H9 (cell line): ENCODE data around the gene WDR33. TPM values are rescaled to one million over a fixed set of nuclear protein-coding genes. Genes with fewer than 3 reads are reported as not detected.

ENCODE experiments used
- DNase-seq: peaks from one replicate; pipeline ENCODE4 v3.0.0-alpha.2; 2017
- H2AFZ ChIP-seq: one replicate; pipeline ENCODE4 v1.6.1; 2013; ENCODE audit warnings: mild to moderate bottlenecking, low read length, control low read depth, moderate library complexity
- H2AK5ac ChIP-seq: 2 replicates; pipeline ENCODE4 v1.6.1; 2013; ENCODE audit warnings: low read length, control low read depth, mixed read lengths; ENCODE audit not compliant: insufficient read length
- H2BK120ac ChIP-seq: one replicate; pipeline ENCODE4 v1.6.1; 2013; ENCODE audit warnings: low read depth, mild to moderate bottlenecking, low read length, control low read depth, inconsistent platforms; ENCODE audit not compliant: poor library complexity, severe bottlenecking
- H2BK12ac ChIP-seq: 2 replicates; pipeline ENCODE4 v1.6.1; 2013; ENCODE audit warnings: low read length, control low read depth, mixed read lengths, low read depth; ENCODE audit not compliant: insufficient read length
- H2BK15ac ChIP-seq: 2 replicates; pipeline ENCODE4 v1.6.1; 2013; ENCODE audit warnings: low read depth, low read length, control low read depth
- H2BK20ac ChIP-seq: one replicate; pipeline ENCODE4 v1.6.1; 2013; ENCODE audit warnings: low read depth, mild to moderate bottlenecking, low read length, control low read depth, inconsistent platforms; ENCODE audit not compliant: poor library complexity, severe bottlenecking
- H2BK5ac ChIP-seq: 2 replicates; pipeline ENCODE4 v1.6.1; 2013; ENCODE audit warnings: low read length, control low read depth, mixed read lengths; ENCODE audit not compliant: insufficient read length
- H3K14ac ChIP-seq: 2 replicates; pipeline ENCODE4 v1.6.1; 2013; ENCODE audit warnings: low read length, control low read depth; ENCODE audit not compliant: insufficient read depth
- H3K18ac ChIP-seq: 2 replicates; pipeline ENCODE4 v1.6.1; 2013; ENCODE audit warnings: low read depth, mild to moderate bottlenecking, mixed read lengths, low read length, control low read depth; ENCODE audit not compliant: insufficient read length
- H3K23ac ChIP-seq: 2 replicates; pipeline ENCODE4 v1.6.1; 2013; ENCODE audit warnings: low read length, control low read depth, mixed read lengths, low read depth; ENCODE audit not compliant: insufficient read length
- H3K23me2 ChIP-seq: 2 replicates; pipeline ENCODE4 v1.6.1; 2013; ENCODE audit warnings: low read depth, mild to moderate bottlenecking, mixed read lengths, low read length, control low read depth; ENCODE audit not compliant: insufficient read length, poor library complexity, severe bottlenecking
- H3K27ac ChIP-seq: 2 replicates; pipeline ENCODE4 v1.5.1; 2013; ENCODE audit warnings: low read length, control low read depth, mixed read lengths, low read depth; ENCODE audit not compliant: insufficient read length
- H3K27me3 ChIP-seq: 2 replicates; pipeline ENCODE4 v1.6.1; 2013; ENCODE audit warnings: low read length, control low read depth, inconsistent platforms; ENCODE audit not compliant: insufficient read depth
- H3K4ac ChIP-seq: 2 replicates; pipeline ENCODE4 v1.6.1; 2013; ENCODE audit warnings: low read depth, mild to moderate bottlenecking, control low read depth, inconsistent platforms, low read length, moderate library complexity
- H3K4me1 ChIP-seq: 2 replicates; pipeline ENCODE4 v1.6.1; 2013; ENCODE audit warnings: low read length, control low read depth, inconsistent platforms; ENCODE audit not compliant: insufficient read depth
- H3K4me2 ChIP-seq: 2 replicates; pipeline ENCODE4 v1.6.1; 2013; ENCODE audit warnings: low read length, control low read depth, mixed read lengths; ENCODE audit not compliant: insufficient read length, insufficient read depth
- H3K56ac ChIP-seq: 2 replicates; pipeline ENCODE4 v1.6.1; 2013; ENCODE audit warnings: low read depth, mild to moderate bottlenecking, mixed read lengths, low read length, control low read depth; ENCODE audit not compliant: insufficient read length
- H3K79me1 ChIP-seq: 2 replicates; pipeline ENCODE4 v1.6.1; 2013; ENCODE audit warnings: low read depth, mild to moderate bottlenecking, moderate library complexity, low read length, control low read depth, inconsistent platforms; ENCODE audit not compliant: insufficient read depth, poor library complexity, severe bottlenecking
- H3K79me2 ChIP-seq: 2 replicates; pipeline ENCODE4 v1.6.1; 2013; ENCODE audit warnings: low read length, control low read depth, inconsistent platforms; ENCODE audit not compliant: insufficient read depth
- H3K9ac ChIP-seq: 2 replicates; pipeline ENCODE4 v1.6.1; 2013; ENCODE audit warnings: low read length, control low read depth, mixed read lengths; ENCODE audit not compliant: insufficient read length; ENCODE audit errors: extremely low read depth
- H3K9me3 ChIP-seq: one replicate; pipeline ENCODE4 v1.6.1; 2013; ENCODE audit warnings: low read depth, low read length, inconsistent platforms; ENCODE audit not compliant: control insufficient read depth
- H3T11ph ChIP-seq: one replicate; pipeline ENCODE4 v1.6.1; 2013; ENCODE audit warnings: mild to moderate bottlenecking, low read length, control low read depth, inconsistent platforms
- H4K20me1 ChIP-seq: one replicate; pipeline ENCODE4 v1.6.1; 2013; ENCODE audit not compliant: control insufficient read depth, insufficient read length, insufficient read depth
- H4K5ac ChIP-seq: 2 replicates; pipeline ENCODE4 v1.6.1; 2013; ENCODE audit warnings: low read depth, mild to moderate bottlenecking, mixed read lengths, low read length, control low read depth; ENCODE audit not compliant: insufficient read length
- H4K8ac ChIP-seq: replicated peaks from 2 replicates; pipeline ENCODE4 v1.6.1; 2013; ENCODE audit warnings: low read length, control low read depth, mixed read lengths, low read depth; ENCODE audit not compliant: insufficient read length
- H4K91ac ChIP-seq: 2 replicates; pipeline ENCODE4 v1.6.1; 2013; ENCODE audit warnings: low read depth, mild to moderate bottlenecking, moderate library complexity, mixed read lengths, low read length, control low read depth; ENCODE audit not compliant: insufficient read length
- H3K27ac Mint-ChIP-seq, 3 experiments: 2 replicates in 2 of 3; 3 replicates in 1 of 3; pipeline ENCODE4 v1.8.0; 2020 to 2021; ENCODE audit warnings: mixed read lengths in 3 of 3, mild to moderate bottlenecking in 1 of 3, moderate library complexity in 1 of 3
- H3K27me3 Mint-ChIP-seq: 2 replicates; pipeline ENCODE4 v1.8.0; 2021; ENCODE audit warnings: low read depth, mild to moderate bottlenecking, moderate library complexity, mixed read lengths
- H3K36me3 Mint-ChIP-seq, 3 experiments: 2 replicates in 2 of 3; 3 replicates in 1 of 3; pipeline ENCODE4 v1.8.0; 2020 to 2021; ENCODE audit warnings: low read depth in 3 of 3, mixed read lengths in 3 of 3; ENCODE audit not compliant: insufficient read depth in 1 of 3
- H3K4me1 Mint-ChIP-seq, 2 experiments: 2 replicates each; pipeline ENCODE4 v1.8.0; 2020; ENCODE audit warnings: mixed read lengths in 2 of 2
- H3K4me3 Mint-ChIP-seq, 2 experiments: 2 replicates in 1 of 2; 3 replicates in 1 of 2; pipeline ENCODE4 v1.8.0; 2020 to 2021; ENCODE audit warnings: mild to moderate bottlenecking in 2 of 2, mixed read lengths in 2 of 2, moderate library complexity in 1 of 2
- H3K9me3 Mint-ChIP-seq, 2 experiments: 2 replicates in 1 of 2; 3 replicates in 1 of 2; pipeline ENCODE4 v1.8.0; 2020; ENCODE audit warnings: mild to moderate bottlenecking in 2 of 2, mixed read lengths in 2 of 2, moderate library complexity in 1 of 2
- CTCF ChIP-seq: fragments of 200-600 bp; sonication (generic); conservative IDR thresholded peaks from 3 replicates; pipeline ENCODE4 v1.8.0; 2021; ENCODE audit warnings: antibody characterized with exemption, mild to moderate bottlenecking
- WGBS: extraction: QIAGEN DNeasy Blood & Tissue Kit; methylation state at CpG from one replicate; pipeline ENCODE4 v1.1.7; 2013; ENCODE audit warnings: missing lambda C conversion rate, low lambda C conversion rate, mixed read lengths; ENCODE audit not compliant: insufficient read length; ENCODE audit errors: extremely low coverage; 5-methylcytosine and 5-hydroxymethylcytosine counted together
- total RNA-seq: library from RNA; stranded (reverse); gene quantifications from 2 replicates; pipeline ENCODE4 v1.2.1, GENCODE V29; 2021

WDR33 gene
- total RNA-seq, 1 experiment from 2014 or later = 86.0 TPM

- H3K9ac ChIP-seq = no peak overlapping the region
- no peak overlapping the region for H3K4ac ChIP-seq
- no peak overlapping the region for H3K4me2 ChIP-seq
- H4K5ac ChIP-seq = no peak overlapping the region
- no peak overlapping the region for H2AFZ ChIP-seq
- no peaks in the 10 kb centered on the region for H3K79me1 ChIP-seq
- no peak overlapping the region for H3K27ac Mint-ChIP-seq
- no peak overlapping the region for H3K4me3 Mint-ChIP-seq
- H4K91ac ChIP-seq = no peak overlapping the region
- H2BK12ac ChIP-seq = no peak overlapping the region
- no peak overlapping the region for H3T11ph ChIP-seq
- no peak overlapping the region for H2AK5ac ChIP-seq
- H3K27me3 Mint-ChIP-seq = no peaks in the 10 kb centered on the region
- H3K9me3 ChIP-seq = no peaks in the 10 kb centered on the region
- no peaks in the 10 kb centered on the region for H3K23me2 ChIP-seq
- H3K14ac ChIP-seq = no peak overlapping the region
- no peak overlapping the region for H4K8ac ChIP-seq
- H3K9me3 Mint-ChIP-seq = no peaks in the 10 kb centered on the region
- H2BK15ac ChIP-seq = no peak overlapping the region
- H3K27me3 ChIP-seq = no peaks in the 10 kb centered on the region
- no peak overlapping the region for H2BK20ac ChIP-seq
- WGBS = no CpG with 5 or more reads among the region's 6 CpGs
- no peaks in the 10 kb centered on the region for H3K4me1 ChIP-seq
- 0 out of 2 replicates have a peak, but pooled peaks cover 2% of the 10 kb centered on the region for H3K79me2 ChIP-seq
- no peak overlapping the region for H3K23ac ChIP-seq
- H4K20me1 ChIP-seq = no peaks in the 10 kb centered on the region
- H3K4me1 Mint-ChIP-seq = peaks cover 5 to 8% of the 10 kb centered on the region in 2 experiments; a peak in 3 of 4 replicates
- peaks cover 38 to 80% (median 62%) of the 10 kb centered on the region in 3 experiments for H3K36me3 Mint-ChIP-seq
- no peak overlapping the region for H3K18ac ChIP-seq
- no peak for DNase-seq
- no peak overlapping the region for H3K27ac ChIP-seq
- no peak for TF ChIP-seq CTCF
- no peak overlapping the region for H3K56ac ChIP-seq
- no peak overlapping the region for H2BK5ac ChIP-seq
- no peak overlapping the region for H2BK120ac ChIP-seq
Measured at GRCh38 chr2:127721311-127721977, 89.5 kb downstream of the WDR33 start.
